ENCODE results near the gene SH3PXD2B.

Gene SH3PXD2B

GRCh38 chr5:172380987-172381643 is 73.2 kb downstream of the SH3PXD2B start:
- TF ChIP-seq GATA3 (IDR thresholded peaks at IDR 0.05; ENCODE audit: low read depth, low read length) (no peak), GATA2 (IDR thresholded peaks at IDR 0.05; ENCODE audit: low read depth, low read length) (no peak)

DNA sequence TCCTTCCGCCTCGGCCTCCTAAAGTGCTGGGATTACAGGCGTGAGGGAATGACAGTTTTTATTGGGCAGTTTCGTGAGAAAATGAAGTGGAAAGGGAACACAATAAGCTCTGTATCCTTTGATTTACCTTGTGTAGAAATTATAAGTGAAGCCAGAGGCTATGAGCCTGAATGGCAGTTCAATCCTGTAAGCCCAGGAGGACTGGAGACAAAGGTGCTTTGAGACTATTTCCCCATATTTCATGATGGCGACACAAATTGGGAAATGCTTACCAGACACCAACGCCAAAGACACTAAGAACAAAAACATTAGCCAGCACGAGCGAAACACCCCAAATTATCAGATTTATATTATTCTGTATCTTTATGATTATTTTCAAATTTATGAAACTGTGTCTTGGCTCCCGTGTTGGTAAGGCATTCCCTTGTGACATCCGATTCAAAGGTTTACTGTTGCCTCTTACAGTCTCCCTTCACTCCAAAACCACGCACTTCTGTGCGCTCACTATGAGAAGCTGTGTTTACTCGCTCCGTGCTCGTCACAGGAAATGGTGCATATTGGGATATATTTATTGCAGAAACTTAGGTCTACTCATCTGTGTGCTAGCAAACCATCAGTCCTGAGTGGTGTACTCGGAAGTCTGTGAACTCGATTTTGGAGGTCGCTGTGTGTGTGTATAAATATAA is 73.9 kb downstream of the SH3PXD2B start:
- TF ChIP-seq GATA3 (IDR thresholded peaks at IDR 0.05; ENCODE audit: low read depth, low read length) (no peak), GATA2 (IDR thresholded peaks at IDR 0.05; ENCODE audit: low read depth, low read length) (no peak)

DNA sequence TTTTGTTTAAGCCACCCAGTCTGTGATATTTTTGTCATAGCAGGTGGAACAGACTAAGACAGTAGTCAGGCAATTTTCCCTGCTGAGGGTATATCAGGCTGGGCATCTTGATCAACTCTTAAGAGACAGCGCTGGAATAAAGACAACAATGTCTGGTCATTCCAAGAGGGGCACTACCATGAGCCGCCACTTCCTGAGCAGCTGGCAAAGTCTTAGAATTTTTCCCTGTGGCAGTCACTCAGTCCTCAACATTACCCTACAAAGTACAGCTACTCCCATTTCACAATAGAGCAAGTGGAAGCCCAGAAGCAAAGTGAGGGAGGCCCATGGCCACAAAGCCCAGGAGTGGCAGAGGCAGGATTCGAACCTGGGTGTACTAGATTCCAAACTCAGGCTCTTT is 74.8 kb downstream of the SH3PXD2B start:
- TF ChIP-seq GATA2 (IDR thresholded peaks at IDR 0.05; ENCODE audit: low read depth, low read length) (no peak), GATA3 (IDR thresholded peaks at IDR 0.05; ENCODE audit: low read depth, low read length) (no peak)

- TF ChIP-seq GATA3 (IDR thresholded peaks at IDR 0.05; ENCODE audit: low read depth, low read length) (no peak), GATA2 (IDR thresholded peaks at IDR 0.05; ENCODE audit: low read depth, low read length) (no peak)
Observed at GRCh38 chr5:172377856-172378255, 76.5 kb downstream of the SH3PXD2B start.

DNA sequence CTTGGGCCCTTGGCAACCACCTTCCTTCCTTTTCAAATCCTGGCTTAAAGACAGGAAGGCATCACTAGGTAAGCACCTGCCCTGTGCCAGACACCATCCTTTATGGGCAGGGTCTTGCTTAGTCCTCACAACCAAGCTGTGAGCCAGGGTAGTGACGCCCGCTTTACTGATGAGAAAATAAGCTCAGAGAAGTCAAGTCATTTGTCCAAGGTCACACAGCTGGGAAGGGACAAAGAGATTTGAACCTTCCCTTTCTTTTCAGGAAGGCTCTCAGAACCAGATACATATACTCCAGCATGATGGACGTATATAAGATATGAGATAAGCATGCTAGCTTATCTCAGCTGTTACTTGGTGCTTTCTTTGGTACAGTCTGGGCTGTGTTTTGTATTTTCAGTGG is 76.9 kb downstream of the SH3PXD2B start:
- TF ChIP-seq GATA3 (IDR thresholded peaks at IDR 0.05; ENCODE audit: low read depth, low read length) = no peak
- no peak for TF ChIP-seq GATA2 (IDR thresholded peaks at IDR 0.05; ENCODE audit: low read depth, low read length)

DNA sequence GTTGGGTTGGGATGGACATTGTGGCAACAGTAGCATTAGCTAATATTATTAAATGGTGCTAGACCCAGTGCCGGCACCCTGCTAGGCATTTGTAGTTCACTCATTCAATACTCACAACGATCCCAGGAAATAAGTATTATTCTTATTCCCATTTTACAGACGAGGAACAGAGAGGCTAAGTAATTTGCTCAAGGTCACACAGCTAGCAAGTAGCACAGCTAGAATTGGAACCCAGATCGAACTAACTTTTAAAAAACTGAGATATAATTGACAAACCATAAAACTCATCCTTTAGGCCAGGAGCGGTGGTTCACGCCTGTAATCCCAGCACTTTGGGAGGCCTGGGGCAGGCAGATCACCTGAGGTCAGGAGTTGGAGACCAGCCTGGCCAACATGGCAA is 79.5 kb downstream of the SH3PXD2B start:
- TF ChIP-seq GATA2 (IDR thresholded peaks at IDR 0.05; ENCODE audit: low read depth, low read length) (no peak), GATA3 (IDR thresholded peaks at IDR 0.05; ENCODE audit: low read depth, low read length) (no peak)

DNA sequence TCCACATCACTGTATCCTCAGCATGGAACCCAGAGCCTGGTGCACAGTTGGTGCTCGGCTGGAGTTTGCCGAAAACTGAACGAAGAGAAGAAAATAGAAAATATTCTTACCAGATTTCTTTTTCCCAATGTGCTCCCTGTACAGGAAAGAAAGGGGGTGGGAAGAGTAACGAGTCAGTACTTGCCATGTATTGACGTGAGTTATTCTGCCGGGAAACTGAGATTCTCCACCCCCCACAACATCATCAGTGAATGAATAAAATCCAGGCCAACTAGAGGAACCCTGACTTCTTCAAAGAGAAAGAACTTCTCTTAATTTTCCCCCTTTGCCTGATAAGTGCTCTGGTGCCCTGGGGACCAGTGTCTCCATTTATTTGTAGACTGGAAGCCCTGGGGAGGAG is 80.6 kb downstream of the SH3PXD2B start:
- TF ChIP-seq GATA2 (IDR thresholded peaks at IDR 0.05; ENCODE audit: low read depth, low read length) (no peak), GATA3 (IDR thresholded peaks at IDR 0.05; ENCODE audit: low read depth, low read length) (no peak)

- no peak for TF ChIP-seq GATA2 (IDR thresholded peaks at IDR 0.05; ENCODE audit: low read depth, low read length)
- no peak for TF ChIP-seq GATA3 (IDR thresholded peaks at IDR 0.05; ENCODE audit: low read depth, low read length)
Observed at GRCh38 chr5:172371684-172372083, 82.6 kb downstream of the SH3PXD2B start.

- TF ChIP-seq GATA3 (IDR thresholded peaks at IDR 0.05; ENCODE audit: low read depth, low read length) (no peak), GATA2 (IDR thresholded peaks at IDR 0.05; ENCODE audit: low read depth, low read length) (no peak)
Observed at GRCh38 chr5:172370648-172371545, 83.4 kb downstream of the SH3PXD2B start.

DNA sequence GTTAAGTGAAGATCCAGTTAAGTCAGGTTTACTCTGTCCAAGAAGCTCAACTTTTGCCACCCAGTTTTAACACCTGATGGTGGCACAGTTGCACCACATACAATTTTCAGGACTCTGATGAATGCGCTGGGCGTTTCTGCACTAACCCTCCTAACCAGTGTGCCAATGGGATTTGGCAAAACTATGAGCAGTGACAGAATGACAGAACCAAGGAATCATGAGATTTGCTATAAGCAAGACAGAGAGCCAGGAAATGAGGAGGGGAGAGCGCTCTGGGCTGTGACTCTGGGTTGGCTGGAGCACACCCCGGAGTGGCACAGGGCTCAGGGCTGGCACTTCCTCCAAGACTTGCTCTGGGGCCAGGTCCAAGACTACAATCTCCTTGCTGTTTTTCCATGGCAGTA is 84.1 kb downstream of the SH3PXD2B start:
- no peak for TF ChIP-seq GATA3 (IDR thresholded peaks at IDR 0.05; ENCODE audit: low read depth, low read length)
- no peak for TF ChIP-seq GATA2 (IDR thresholded peaks at IDR 0.05; ENCODE audit: low read depth, low read length)

- TF ChIP-seq GATA3 (IDR thresholded peaks at IDR 0.05; ENCODE audit: low read depth, low read length) = no peak
- TF ChIP-seq GATA2 (IDR thresholded peaks at IDR 0.05; ENCODE audit: low read depth, low read length) = no peak
Observed at GRCh38 chr5:172365948-172366608, 88.2 kb downstream of the SH3PXD2B start.

DNA sequence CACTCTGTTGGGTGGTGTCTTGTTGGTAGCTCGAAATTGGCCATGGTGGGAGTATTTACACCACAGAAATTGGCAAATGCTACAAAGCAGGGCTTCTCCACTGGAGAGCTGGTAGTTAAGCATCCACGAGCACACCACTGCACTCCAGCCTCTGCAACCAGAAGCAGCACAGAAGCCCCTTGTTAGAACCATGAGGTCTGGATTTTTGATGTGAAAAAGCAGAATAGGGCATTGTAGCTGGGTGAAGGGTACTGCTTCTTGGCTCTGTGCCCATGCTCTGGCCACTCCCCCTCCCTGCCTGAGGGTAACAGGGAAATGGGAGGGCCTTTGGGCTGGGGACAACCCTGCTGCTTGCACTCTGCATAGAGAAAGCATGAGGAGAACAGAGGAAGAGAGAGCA is 89.6 kb downstream of the SH3PXD2B start:
- no peak for TF ChIP-seq GATA2 (IDR thresholded peaks at IDR 0.05; ENCODE audit: low read depth, low read length)
- TF ChIP-seq GATA3 (IDR thresholded peaks at IDR 0.05; ENCODE audit: low read depth, low read length) = no peak

- TF ChIP-seq GATA3 (IDR thresholded peaks at IDR 0.05; ENCODE audit: low read depth, low read length) (no peak), GATA2 (IDR thresholded peaks at IDR 0.05; ENCODE audit: low read depth, low read length) (no peak)
Observed at GRCh38 chr5:172362755-172363154, 91.6 kb downstream of the SH3PXD2B start.

Data from SH-SY5Y (cell line).